Hematopoietic multipotent progenitor cell treated with erythropoietin and hydrocortisone succinate and interleukin-3 and kit ligand, for 15 days (in vitro differentiated cells): ENCODE data around the gene CLTA.
"Not testable (repeated sequence)": the region's sequence is repeated elsewhere in the genome, so short reads cannot be mapped to it uniquely, and the experiment has no call there.

Source experiments
- DNase-seq: peaks from one replicate; pipeline ENCODE4 v3.0.0-alpha.2; 2015; ENCODE audit warnings: low spot score

CLTA gene

DNA sequence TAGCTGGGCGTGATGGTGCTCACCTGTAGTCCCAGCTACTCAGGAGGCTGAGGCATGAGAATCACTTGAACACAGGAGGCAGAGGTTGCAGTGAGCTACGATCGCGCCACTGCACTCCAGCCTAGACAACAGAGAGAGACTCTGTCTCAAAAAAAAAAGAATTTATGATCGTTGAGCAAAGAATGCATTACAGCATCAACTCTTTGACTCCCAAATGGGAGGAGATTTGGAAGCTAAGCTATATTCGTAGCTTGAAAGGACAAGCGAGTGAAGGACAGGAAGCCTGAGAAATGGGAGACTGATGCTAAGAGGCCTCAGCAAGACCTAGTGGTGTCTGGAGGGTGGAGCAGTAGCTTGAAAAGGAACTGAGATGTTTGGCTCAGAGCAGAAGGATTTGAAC is 31.8 kb upstream of the CLTA start:
- no peak for DNase-seq

DNA sequence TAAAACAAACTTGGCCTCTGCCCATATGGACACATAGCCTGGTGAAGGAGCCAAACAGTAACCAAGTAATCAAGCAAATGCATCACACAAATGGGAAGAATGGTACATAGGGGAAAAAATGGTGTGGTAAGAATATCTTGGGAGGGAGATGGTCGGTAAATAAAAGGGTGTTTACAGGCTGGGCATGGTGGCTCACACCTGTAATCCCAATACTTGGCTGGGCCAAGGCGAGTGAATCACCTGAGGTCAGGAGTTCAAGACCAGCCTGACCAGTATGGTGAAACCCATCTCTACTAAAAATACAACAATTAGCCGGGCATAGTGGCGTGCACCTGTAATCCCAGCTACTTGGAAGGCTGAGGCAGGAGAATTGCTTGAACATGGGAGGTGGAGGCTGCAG is 31.2 kb upstream of the CLTA start:
- DNase-seq = not testable (repeated sequence)

DNA sequence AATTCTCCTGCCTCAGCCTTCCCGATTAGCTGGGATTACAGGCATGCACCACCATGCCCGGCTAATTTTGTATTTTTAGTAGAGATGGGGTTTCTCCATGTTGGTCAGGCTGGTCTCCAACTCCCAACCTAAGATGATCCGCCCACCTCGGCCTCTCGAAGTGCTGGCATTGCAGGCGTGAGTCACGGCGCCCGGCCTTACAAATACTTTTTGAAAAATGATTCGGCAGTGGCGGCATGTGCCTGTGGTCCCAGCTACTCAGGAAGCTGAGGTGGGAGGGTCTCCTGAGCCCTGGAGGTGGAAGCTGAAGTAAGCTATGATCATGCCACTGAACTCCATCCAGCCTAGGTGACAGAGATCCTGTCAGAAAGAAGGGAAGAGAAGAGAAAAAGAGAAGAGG is 30.6 kb upstream of the CLTA start:
- DNase-seq = not testable (repeated sequence)

DNA sequence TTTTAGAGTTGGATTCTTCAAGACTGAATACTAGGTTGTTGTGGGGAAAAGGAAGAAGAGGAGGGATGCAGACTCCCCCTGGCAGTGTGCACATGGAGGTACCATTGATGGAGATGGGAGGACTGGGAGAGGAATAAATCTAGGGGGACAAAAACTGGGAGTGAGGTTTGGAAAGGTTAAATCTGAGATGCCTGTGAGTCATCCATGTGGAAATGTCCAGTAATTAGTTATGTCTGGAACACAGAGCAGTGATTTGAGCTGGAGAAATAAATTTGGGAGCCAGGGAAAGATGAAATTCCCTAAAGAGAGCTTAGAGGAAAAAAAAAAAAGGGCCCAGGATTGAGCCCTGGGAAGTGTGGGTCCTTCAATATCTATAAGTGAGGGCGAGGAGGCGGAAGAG is 29.5 kb upstream of the CLTA start:
- DNase-seq = no peak

DNA sequence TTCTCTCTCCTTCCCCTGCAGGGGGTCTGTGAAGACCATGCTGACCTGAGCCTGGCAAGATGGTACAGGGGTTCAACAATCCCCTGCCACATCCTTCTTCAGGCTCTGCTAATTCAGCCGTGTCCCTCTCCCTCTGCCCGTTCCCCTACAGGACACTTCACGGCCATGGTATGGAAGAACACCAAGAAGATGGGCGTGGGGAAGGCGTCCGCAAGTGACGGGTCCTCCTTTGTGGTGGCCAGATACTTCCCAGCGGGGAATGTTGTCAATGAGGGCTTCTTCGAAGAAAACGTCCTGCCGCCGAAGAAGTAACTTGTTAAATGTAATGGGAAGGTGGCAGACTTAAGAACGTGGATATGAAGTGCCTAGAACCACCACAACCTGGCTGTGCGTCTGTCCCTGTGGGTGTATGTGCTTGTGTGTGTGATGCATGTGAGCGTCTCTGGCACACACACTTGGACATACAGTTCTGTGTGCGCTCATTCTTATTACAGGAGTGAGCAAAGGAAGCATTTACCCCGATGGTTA is 28.4 kb upstream of the CLTA start:
- DNase-seq = no peak

DNA sequence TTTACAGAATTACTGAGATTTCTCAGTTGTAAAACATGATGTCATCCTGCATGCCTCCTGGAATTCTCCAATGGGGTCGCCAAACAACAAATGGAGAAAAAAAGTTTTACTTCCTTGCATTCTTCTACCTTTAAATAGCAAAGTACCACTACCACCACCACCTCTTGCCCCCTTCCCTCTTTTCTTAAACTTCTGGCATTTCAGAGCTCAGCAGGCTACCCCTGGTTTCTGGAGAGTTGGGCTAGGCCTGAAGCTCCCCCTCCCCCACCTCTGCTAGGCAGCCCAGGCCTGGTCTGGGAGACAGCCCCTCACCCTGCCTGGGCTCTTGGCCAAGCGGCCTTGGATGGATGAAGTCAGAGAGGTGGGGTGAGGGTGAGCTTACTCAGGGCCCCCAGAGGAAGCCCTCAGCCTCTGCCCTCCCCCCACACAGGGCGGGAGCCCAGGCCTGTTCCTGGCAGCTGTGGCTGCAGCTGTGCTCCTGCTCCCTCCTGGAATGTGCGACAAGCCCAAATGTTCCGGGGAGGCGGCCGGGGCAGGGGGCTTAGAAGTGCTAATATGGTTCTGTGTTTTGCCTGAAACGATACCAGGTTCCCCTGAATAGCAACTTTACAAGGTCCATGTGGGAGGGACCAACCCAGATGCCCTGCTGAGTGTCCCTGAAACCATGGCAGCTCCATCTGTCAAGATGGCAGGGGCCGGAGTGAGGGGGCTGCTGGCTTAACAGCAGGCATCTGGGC is 27.5 kb upstream of the CLTA start:
- DNase-seq = no peak

DNA sequence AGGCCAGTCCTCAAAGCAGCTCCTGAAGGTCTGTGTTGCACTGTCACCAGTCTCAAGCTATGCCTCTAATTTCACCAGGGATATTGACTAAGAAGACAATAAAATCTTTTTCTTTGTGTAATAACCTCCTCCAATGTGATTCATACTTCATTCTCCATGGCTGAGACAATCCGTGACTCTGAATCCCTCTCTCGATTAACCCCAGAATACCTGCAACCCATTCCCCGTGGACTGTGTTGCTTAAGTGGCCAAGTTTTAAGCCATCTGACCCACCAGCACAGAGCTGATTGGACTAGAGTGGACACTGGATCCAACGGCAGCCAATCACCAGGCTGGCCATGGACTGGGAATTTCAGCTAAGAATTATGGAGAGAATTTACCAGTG is 26.9 kb upstream of the CLTA start:
- DNase-seq = no peak

DNA sequence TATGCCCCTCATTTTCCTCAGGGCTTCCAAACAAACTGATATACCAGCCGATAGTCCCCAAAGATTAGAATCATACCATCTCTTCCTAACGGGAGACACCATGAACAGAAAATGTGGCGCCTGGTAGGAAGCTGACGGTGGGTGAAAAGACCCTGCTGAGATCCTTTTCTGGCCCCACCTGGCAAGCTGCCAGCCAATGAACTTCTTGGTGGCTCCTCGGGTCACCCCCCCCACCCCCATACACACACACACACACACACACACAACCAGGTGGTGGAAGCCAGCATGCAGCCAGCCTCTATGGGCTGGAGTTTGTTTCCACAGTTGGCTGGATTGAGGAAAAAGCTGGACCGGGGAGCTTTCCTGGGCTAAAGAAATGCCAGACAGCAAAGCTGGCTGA is 26.3 kb upstream of the CLTA start:
- no peak for DNase-seq

DNA sequence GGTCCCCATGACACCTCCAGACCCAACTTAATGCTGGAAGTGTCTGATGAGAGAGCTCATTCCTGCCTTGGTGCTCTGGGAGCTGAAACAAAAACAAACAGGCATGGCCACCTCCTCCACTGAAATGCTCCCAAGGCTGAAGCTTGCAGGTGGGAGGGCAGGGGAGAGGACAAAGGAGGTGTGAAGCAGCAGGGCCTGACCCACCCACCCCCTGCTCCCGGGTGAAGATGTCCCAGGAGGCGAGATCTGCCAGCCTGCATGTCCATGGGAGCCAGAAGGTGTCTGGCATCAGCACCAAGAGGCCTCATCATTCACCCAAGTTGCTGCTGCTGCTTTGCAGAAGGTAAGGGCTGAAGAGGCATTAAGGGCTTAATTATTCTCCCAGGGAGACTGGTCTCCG is 25.7 kb upstream of the CLTA start:
- DNase-seq = no peak

DNA sequence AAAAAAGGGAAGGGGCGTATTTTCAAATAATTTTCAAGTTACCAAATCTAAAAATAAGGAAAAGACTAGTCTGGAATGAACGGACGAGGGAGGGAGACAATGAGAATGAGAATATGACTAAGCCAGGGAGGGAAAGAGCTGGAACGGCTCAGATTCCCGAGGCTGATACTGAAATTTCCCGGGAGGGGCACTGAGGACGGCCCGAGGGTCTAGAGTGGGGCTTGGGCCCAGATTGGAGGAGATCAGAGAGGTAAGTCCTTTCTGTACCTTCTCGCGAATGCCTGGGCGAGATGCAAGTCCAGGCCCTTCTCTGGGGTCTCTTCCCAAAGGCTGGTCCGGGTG is 24.9 kb upstream of the CLTA start:
- DNase-seq = no peak

DNA sequence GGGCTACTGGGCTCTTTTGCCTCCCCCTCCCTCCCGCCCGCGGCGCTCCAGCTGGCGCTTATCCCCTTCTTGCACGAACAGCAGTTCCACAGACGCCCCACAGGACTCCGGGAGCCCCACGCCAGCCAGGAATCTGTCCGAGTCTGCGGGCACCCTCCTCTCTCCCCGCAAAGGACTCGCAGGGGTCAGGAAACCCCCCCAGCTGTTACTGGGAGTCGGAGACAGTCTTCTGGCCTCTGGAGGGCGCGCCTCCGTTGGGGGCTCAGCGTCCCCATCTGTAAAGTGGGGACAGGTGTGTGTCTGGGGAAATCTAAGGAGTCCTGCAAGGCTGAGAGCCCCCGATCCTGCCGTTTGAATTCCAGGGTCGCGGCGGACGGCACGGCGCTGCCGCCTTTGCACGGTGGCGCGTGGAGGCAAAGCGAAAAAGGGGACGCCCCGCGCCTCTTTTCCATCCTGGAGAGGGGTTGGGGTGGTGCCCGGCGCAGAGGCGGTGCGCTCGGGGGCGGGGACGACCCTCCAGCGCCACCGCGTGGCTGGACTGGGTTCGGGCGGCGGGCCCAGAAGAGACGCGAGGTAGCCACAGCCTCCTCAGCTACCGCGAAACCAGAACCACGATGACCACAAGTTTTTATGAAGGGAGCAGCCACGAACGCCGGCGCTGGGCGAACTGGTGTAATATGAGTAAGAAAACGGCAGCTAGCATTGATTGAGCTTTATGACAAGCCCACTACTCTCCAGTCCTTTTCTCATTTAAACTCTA is 24.4 kb upstream of the CLTA start:
- DNase-seq = peak; percentile 74

DNA sequence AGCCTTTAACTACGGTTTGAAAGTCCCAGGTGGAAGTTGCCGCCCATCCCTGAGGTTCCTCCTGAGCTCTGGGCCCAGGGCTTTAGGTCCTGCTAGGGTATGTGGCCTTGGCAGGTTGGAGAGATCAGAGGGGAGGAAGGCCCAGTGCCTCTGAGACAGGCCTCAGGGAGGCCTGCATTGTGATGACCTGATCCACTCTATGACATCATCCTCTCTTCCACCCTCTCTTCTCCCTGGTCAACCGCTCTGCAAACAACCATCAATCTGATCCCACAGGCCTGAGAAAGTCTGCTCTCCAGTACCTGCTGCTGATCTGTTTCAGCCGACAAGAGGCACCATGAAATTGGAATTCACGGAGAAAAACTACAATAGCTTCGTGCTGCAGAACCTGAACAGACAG is 21.6 kb upstream of the CLTA start, which contains the start of gene CCIN:
CCIN (plus strand) TSS at position 223 of the 400 bp plus-strand sequence; CDS start at position 338, 115 bp downstream.
- DNase-seq = no peak

DNA sequence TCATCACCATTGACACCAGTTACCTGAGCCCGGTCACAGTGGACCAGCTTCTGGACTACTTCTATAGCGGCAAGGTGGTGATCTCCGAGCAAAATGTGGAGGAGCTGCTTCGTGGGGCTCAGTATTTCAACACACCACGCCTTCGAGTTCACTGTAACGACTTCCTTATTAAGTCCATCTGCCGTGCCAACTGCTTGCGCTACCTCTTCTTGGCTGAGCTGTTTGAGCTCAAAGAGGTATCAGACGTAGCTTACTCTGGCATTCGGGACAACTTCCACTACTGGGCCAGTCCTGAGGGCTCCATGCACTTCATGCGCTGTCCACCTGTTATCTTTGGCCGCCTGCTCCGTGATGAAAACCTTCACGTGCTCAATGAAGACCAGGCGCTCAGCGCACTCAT is 21.0 kb upstream of the CLTA start:
- DNase-seq = no peak

DNA sequence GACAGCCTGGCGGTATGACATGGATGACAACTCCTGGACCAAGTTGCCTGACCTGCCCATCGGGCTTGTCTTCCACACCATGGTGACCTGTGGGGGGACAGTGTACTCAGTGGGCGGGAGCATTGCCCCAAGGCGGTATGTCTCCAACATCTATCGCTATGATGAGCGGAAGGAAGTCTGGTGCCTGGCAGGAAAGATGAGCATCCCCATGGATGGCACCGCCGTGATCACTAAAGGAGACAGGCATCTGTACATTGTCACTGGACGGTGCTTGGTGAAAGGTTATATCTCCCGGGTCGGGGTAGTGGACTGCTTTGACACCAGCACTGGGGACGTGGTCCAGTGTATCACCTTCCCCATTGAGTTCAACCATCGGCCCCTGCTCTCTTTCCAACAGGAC is 20.2 kb upstream of the CLTA start:
- DNase-seq = no peak

DNA sequence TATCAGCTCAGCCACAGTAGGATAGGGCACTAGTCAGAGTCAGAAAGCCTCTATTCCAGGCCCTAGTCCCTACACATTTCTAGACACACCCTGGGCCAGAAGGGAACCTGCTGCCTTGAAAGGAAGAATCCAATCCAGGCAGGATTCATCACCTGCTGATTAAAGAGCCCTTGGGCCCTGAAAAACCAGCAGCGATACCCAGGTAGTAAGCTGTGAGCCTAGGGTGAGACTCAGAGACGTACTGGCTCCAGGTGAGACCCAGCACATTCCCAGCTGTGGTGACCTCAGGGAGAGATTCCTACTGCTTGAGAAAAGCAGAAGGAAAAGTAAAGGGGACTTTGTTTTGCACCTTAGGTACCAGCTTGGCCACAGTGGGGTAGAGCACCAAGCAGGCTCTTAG is 16.9 kb upstream of the CLTA start:
- no peak for DNase-seq

DNA sequence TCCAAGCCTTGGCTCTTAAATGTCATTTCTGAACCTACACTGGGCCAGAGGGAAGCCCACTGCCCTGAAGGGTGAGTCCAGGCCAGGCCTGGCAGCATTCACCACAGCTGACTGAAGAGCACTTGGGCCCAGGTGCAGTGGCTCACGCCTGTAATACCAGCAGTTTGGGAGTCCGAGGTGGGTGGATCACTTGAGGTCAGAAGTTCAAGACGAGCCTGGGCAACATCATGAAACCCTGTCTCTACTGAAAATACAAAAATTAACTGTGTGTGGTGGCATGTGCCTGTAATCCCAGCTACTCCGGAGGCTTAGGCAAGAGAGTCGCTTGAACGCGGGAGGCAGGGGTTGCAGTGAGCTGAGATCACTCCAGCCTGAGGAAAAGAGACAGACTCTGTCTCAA is 16.4 kb upstream of the CLTA start:
- DNase-seq = no peak

DNA sequence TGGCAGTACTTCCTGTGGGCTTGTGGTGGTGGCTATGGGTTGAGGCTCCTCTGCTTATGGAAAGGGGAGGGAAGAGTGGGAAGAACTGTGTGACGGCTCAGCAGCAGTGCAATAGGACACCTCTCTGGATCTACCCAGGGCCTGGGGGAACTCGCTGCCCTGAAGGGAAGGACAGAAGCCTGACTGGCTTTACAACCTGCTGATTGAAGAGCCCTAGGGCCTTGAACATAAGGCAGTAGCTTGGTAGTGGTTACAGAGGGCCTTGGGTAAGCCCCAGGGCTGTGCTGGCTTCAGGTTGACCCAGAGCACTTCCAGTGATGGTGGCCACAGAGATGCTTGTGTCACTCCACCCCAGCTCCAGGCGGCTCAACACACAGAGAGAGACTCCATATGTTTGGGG is 16.0 kb upstream of the CLTA start:
- no peak for DNase-seq

DNA sequence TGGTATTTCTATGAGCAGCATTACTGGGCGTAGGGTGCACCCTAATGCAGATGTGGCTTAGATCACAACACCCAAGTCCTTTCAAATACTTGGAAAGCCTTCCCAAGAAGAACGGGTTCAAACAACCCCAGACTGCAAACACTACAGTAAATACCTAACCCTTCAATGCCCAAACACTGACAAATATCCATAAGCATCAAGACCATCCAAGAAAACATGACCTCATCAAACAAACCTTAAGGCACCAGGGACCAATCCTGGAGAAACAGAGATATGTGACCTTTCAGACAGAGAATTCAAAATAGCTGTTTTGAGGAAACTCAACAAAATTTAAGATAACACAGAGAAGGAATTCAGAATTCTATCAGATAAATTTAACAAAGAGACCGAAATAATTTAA is 15.5 kb upstream of the CLTA start:
- DNase-seq = not testable (repeated sequence)

DNA sequence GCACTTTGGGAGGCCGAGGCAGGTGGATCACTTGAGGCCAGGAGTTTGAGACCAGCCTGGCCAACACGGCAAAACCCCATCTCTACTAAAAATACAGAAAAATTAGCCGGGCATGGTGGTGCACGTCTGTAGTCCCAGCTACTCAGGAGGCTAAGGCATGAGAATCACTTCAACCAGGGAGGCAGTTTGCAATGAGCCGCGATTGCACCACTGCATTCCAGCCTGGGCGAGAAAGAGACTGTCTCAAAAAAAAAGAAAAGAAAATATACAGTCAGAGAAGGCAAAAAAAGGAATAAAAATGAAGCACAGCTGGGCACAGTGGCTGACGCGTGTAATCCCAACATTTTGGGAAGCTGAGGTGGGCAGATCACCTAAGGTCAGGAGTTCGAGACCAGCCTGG is 14.2 kb upstream of the CLTA start:
- not testable (repeated sequence) for DNase-seq

DNA sequence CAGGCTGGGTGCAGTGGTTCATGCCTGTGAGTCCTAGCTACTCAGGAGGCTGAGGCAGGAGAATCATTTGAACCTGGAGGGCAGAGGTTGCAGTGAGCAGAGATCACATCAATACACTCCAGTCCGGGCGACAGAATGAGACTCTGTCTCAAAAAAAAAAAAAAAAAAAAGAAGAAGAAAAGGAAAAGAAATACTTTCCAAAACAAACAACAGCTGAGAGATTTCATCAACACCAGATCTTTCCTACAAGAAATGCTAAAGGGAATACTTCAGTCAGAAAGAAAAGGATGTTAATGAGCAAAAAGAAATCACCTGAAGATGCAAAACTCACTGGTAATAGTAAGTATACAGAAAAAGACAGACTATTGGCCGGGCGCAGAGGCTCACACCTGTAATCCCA is 13.2 kb upstream of the CLTA start:
- DNase-seq = no peak

DNA sequence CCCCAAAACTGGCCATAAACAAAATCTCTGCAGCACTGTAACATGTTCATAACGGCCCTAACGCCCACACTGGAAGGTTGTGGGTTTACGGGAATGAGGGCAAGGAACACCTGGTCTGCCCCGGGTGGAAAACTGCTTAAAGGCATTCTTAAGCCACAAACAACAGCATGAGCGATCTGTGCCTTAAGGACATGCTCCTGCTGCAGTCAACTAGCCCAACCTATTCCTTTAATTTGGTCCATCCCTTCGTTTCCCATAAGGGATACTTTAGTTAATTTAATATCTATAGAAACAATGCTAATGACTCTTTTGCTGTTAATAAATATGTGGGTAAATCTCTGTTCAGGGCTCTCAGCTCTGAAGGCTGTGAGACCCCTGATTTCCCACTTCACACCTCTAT is 10.5 kb upstream of the CLTA start:
- DNase-seq = not testable (repeated sequence)

DNA sequence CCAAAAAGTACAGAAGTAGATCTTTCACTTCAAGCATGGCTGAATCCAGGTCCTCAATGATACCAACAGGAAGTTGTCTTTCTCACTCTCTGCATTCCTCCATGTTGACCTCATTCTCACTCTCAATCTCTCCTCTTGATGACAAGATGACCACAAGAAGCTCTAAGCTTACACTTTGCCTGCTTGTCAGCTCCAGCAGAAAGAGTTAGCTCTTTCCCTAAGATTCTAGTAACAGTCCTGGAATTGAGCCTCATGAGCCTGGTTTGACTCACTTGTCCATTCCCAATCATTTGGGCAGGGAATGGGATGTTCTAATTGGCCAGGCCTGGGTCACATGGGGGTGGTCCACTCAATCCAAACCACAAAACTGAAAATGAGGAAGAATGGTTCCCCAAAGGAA is 3.3 kb upstream of the CLTA start:
- no peak for DNase-seq

DNA sequence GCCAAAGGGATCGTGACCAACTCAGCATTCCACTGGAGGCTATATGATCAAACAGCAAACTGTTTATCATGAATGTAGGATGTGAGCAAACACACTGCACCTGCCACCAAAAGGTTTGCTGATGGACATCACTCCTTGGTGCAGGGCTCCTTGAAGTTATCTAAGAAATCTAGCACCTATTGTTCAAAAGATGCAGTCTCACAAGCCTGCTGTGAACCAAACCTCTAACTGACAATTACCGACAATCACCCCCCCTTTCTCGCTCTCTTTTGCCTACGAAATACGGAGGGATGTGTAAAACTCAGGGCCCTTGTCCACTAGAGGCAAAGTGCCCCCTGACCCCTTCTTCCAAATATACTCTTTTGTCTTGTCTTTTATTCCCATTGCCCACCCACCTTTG is 2.5 kb upstream of the CLTA start:
- no peak for DNase-seq

DNA sequence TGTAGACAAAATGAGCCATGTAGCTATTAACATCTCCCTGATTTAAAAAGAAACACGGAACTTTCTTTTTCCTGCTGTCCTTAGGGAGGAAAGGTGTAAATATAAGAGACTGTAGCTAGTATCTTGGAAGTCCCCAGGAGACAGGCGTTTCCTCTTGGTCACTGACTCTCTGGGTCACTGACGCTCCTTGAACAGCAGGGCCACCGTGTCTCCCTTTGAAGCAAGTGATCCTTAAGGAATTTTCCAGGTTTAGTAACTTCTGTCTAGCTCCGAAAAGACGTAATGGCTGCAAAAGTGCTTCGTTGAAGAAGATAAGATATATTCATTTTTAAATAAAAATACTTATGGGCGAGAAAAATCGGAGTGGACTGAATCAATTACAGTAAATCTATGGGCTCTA is 745 bp upstream of the CLTA start:
- no peak for DNase-seq
